HEK293 (cell line): ENCODE measurements around the gene HOTAIR.

Experiments
- CTCF ChIA-PET: fragments of 350-600 bp; formaldehyde crosslinking; extraction: SDS; loops from one replicate; lab custom pipeline; 2021; ENCODE audit warnings: antibody characterized with exemption; lab: Yijun Ruan, JAX
- POLR2A ChIA-PET: fragments of 300-600 bp; formaldehyde crosslinking; extraction: SDS; loops from one replicate; lab custom pipeline; 2020; ENCODE audit warnings: antibody characterized with exemption, inconsistent platforms; lab: Yijun Ruan, JAX
- H3K27ac ChIP-seq: fragments of 200-500 bp; sonication (Bioruptor generic); 2 replicates; pipeline ENCODE4 v1.5.1; 2014; ENCODE audit warnings: low read depth, low read length, control low read depth, inconsistent platforms; ENCODE audit errors: extremely low read depth
- H3K36me3 ChIP-seq, 2 experiments: fragments of 200-500 bp in 1 of 2; sonication (Bioruptor generic) in 1 of 2; 1 replicate in 1 of 2; 2 replicates in 1 of 2; pipeline ENCODE4 v1.5.1; 2014 to 2017; ENCODE audit warnings: inconsistent platforms in 2 of 2, low read length in 2 of 2; ENCODE audit not compliant: control insufficient read depth in 2 of 2, insufficient read depth in 1 of 2
- H3K4me1 ChIP-seq: fragments of 200-500 bp; sonication (Bioruptor generic); 2 replicates; pipeline ENCODE4 v1.5.1; 2014; ENCODE audit warnings: mild to moderate bottlenecking, low read length, inconsistent platforms; ENCODE audit not compliant: control insufficient read depth, insufficient read depth
- H3K4me3 ChIP-seq: 2 replicates; pipeline ENCODE4 v1.5.1; 2011; ENCODE audit warnings: low read depth, mild to moderate bottlenecking, control low read depth, low read length, moderate library complexity
- H3K9me3 ChIP-seq: fragments of 200-500 bp; sonication (Bioruptor generic); 2 replicates; pipeline ENCODE4 v1.5.1; 2014; ENCODE audit warnings: low read depth, low read length, inconsistent platforms; ENCODE audit not compliant: control insufficient read depth, insufficient read depth
- GLI4 ChIP-seq: fragments of 450-650 bp; formaldehyde crosslinking; IDR thresholded peaks from 2 replicates; pipeline ENCODE4 v1.5.1; 2016; ENCODE audit warnings: missing biosample characterization, missing genetic modification characterization
- PRDM1 ChIP-seq: fragments of 450-650 bp; formaldehyde crosslinking; IDR thresholded peaks from 2 replicates; pipeline ENCODE4; 2016; ENCODE audit warnings: missing biosample characterization, missing genetic modification characterization
- SP2 ChIP-seq: fragments of 450-650 bp; formaldehyde crosslinking; IDR thresholded peaks from 2 replicates; pipeline ENCODE4 v1.5.1; 2016; ENCODE audit warnings: missing biosample characterization, missing genetic modification characterization
- YY2 ChIP-seq: fragments of 450-650 bp; formaldehyde crosslinking; IDR thresholded peaks from 2 replicates; pipeline ENCODE4 v1.5.1; 2016; ENCODE audit warnings: missing biosample characterization, missing genetic modification characterization
- ZBTB26 ChIP-seq: fragments of 450-650 bp; formaldehyde crosslinking; optimal IDR thresholded peaks from 2 replicates; pipeline ENCODE3; 2016; ENCODE audit warnings: missing biosample characterization, mild to moderate bottlenecking, missing genetic modification characterization
- ZBTB48 ChIP-seq: fragments of 450-650 bp; formaldehyde crosslinking; IDR thresholded peaks from 2 replicates; pipeline ENCODE4 v1.5.1; 2016; ENCODE audit warnings: missing biosample characterization, missing genetic modification characterization
- ZBTB8A ChIP-seq: fragments of 450-650 bp; formaldehyde crosslinking; IDR thresholded peaks from 2 replicates; pipeline ENCODE4 v1.5.1; 2016; ENCODE audit warnings: missing biosample characterization, missing genetic modification characterization
- ZNF140 ChIP-seq: fragments of 450-650 bp; formaldehyde crosslinking; IDR thresholded peaks from 2 replicates; pipeline ENCODE4 v1.5.1; 2016; ENCODE audit warnings: missing biosample characterization, missing genetic modification characterization
- ZNF169 ChIP-seq: fragments of 450-650 bp; formaldehyde crosslinking; IDR thresholded peaks from 2 replicates; pipeline ENCODE4 v1.5.1; 2016; ENCODE audit warnings: missing biosample characterization, missing genetic modification characterization
- ZNF335 ChIP-seq: fragments of 450-650 bp; formaldehyde crosslinking; conservative IDR thresholded peaks from 2 replicates; pipeline ENCODE4 v1.5.1; 2016; ENCODE audit warnings: missing biosample characterization, missing genetic modification characterization
- ZNF341 ChIP-seq: fragments of 450-650 bp; formaldehyde crosslinking; IDR thresholded peaks from 2 replicates; pipeline ENCODE4; 2016; ENCODE audit warnings: low read depth, missing biosample characterization, missing genetic modification characterization
- ZNF398 ChIP-seq: fragments of 450-650 bp; formaldehyde crosslinking; IDR thresholded peaks from 2 replicates; pipeline ENCODE4 v1.5.1; 2017; ENCODE audit warnings: missing biosample characterization, missing genetic modification characterization
- ZNF423 ChIP-seq: fragments of 450-650 bp; formaldehyde crosslinking; IDR thresholded peaks from 2 replicates; pipeline ENCODE4 v1.5.1; 2016; ENCODE audit warnings: missing biosample characterization, missing genetic modification characterization
- ZNF488 ChIP-seq: fragments of 450-650 bp; formaldehyde crosslinking; IDR thresholded peaks from 2 replicates; pipeline ENCODE4 v1.5.1; 2016; ENCODE audit warnings: missing biosample characterization, missing genetic modification characterization
- ZNF585B ChIP-seq: fragments of 450-650 bp; formaldehyde crosslinking; IDR thresholded peaks from 2 replicates; pipeline ENCODE4 v1.5.1; 2016; ENCODE audit warnings: missing biosample characterization, missing genetic modification characterization
- ZNF600 ChIP-seq: fragments of 450-650 bp; formaldehyde crosslinking; IDR thresholded peaks from 2 replicates; pipeline ENCODE4 v1.5.1; 2016; ENCODE audit warnings: missing biosample characterization, missing genetic modification characterization
- ZNF645 ChIP-seq: fragments of 450-650 bp; formaldehyde crosslinking; IDR thresholded peaks from 2 replicates; pipeline ENCODE4; 2016; ENCODE audit warnings: missing biosample characterization, missing genetic modification characterization
- ZNF664 ChIP-seq: fragments of 450-650 bp; formaldehyde crosslinking; IDR thresholded peaks from 2 replicates; pipeline ENCODE4 v1.5.1; 2016; ENCODE audit warnings: missing biosample characterization, missing genetic modification characterization
- TF ChIP-seq, protein P1 (sequence below): fragments of 450-650 bp; formaldehyde crosslinking; IDR thresholded peaks from 2 replicates; pipeline ENCODE4 v1.5.1; 2016; ENCODE audit warnings: missing biosample characterization, missing genetic modification characterization
- TF ChIP-seq, protein P2 (sequence below): fragments of 450-650 bp; formaldehyde crosslinking; IDR thresholded peaks from 2 replicates; pipeline ENCODE4 v1.5.1; 2016; ENCODE audit warnings: missing biosample characterization, missing genetic modification characterization
- TF ChIP-seq, protein P3 (sequence below): fragments of 450-650 bp; formaldehyde crosslinking; IDR thresholded peaks from 2 replicates; pipeline ENCODE4 v1.5.1; 2017; ENCODE audit warnings: missing biosample characterization, missing genetic modification characterization

HOTAIR gene

GRCh38 chr12:53953831-53954693 is 20.7 kb downstream of the HOTAIR start:
- POLR2A ChIA-PET: interaction anchor here (1.2 kb wide), 1 partner anchor 14 kb away, joined by 4 read pairs; no protein-coding TSS in a partner anchor
- H3K36me3 ChIP-seq: no peaks in the 10 kb centered on the region
- TF ChIP-seq ZNF398 (tag by site-specific recombination) (0 out of 2 replicates have a peak, but pooled peaks have one; percentile 19), ZNF423 (tag by site-specific recombination) (no peak), ZNF140 (tag by site-specific recombination) (no peak), ZNF664 (peak; percentile 64; the same call in 1 of the 2 replicates), ZNF169 (no peak), ZNF645 (no peak), ZNF585B (no peak)
- TF ChIP-seq, protein P1, sequence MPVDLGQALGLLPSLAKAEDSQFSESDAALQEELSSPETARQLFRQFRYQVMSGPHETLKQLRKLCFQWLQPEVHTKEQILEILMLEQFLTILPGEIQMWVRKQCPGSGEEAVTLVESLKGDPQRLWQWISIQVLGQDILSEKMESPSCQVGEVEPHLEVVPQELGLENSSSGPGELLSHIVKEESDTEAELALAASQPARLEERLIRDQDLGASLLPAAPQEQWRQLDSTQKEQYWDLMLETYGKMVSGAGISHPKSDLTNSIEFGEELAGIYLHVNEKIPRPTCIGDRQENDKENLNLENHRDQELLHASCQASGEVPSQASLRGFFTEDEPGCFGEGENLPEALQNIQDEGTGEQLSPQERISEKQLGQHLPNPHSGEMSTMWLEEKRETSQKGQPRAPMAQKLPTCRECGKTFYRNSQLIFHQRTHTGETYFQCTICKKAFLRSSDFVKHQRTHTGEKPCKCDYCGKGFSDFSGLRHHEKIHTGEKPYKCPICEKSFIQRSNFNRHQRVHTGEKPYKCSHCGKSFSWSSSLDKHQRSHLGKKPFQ (tag by site-specific recombination): no peak
- TF ChIP-seq, all 188 proteins: peak for 2
- peaks cover 5% of the 10 kb centered on the region; the same call in 1 of the 2 replicates for H3K4me1 ChIP-seq
- no peak overlapping the region for H3K4me3 ChIP-seq
- no peaks in the 10 kb centered on the region for H3K9me3 ChIP-seq
- CTCF ChIA-PET: interaction anchor here (0.6 to 1.7 kb wide), 8 partner anchors 12 to 1738 kb away, joined by 3 to 4 read pairs (median 3); partner anchors contain the start of gene HOXC10
- H3K27ac ChIP-seq: no peak overlapping the region

GRCh38 chr12:53952871-53953734 is 21.7 kb downstream of the HOTAIR start:
- ChIA-PET POLR2A (interaction anchor here (1.2 kb wide), 2 partner anchors 13 to 15 kb away, joined by 4 to 9 read pairs; partner anchors contain the start of gene HOXC13), CTCF (interaction anchor here (0.5 to 1.7 kb wide), 11 partner anchors 12 to 1737 kb away, joined by 3 to 5 read pairs (median 3); partner anchors contain the start of gene HOXC6)
- no peak overlapping the region for H3K4me3 ChIP-seq
- peaks cover 5% of the 10 kb centered on the region; the same call in 1 of the 2 replicates for H3K4me1 ChIP-seq
- no peak overlapping the region for H3K27ac ChIP-seq
- H3K9me3 ChIP-seq: no peaks in the 10 kb centered on the region
- H3K36me3 ChIP-seq: no peaks in the 10 kb centered on the region
- TF ChIP-seq ZNF488 (tag by site-specific recombination): no peak
- peak; percentile 40 for TF ChIP-seq ZNF335 (tag by site-specific recombination)
- TF ChIP-seq, protein P2, sequence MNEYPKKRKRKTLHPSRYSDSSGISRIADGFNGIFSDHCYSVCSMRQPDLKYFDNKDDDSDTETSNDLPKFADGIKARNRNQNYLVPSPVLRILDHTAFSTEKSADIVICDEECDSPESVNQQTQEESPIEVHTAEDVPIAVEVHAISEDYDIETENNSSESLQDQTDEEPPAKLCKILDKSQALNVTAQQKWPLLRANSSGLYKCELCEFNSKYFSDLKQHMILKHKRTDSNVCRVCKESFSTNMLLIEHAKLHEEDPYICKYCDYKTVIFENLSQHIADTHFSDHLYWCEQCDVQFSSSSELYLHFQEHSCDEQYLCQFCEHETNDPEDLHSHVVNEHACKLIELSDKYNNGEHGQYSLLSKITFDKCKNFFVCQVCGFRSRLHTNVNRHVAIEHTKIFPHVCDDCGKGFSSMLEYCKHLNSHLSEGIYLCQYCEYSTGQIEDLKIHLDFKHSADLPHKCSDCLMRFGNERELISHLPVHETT (tag by site-specific recombination): no peak
- peak; percentile 93 for TF ChIP-seq PRDM1
- peak; percentile 71 for TF ChIP-seq ZBTB48 (tag by site-specific recombination)
- TF ChIP-seq YY2: no peak
- peak; percentile 62 for TF ChIP-seq ZNF600
- TF ChIP-seq, protein P3, sequence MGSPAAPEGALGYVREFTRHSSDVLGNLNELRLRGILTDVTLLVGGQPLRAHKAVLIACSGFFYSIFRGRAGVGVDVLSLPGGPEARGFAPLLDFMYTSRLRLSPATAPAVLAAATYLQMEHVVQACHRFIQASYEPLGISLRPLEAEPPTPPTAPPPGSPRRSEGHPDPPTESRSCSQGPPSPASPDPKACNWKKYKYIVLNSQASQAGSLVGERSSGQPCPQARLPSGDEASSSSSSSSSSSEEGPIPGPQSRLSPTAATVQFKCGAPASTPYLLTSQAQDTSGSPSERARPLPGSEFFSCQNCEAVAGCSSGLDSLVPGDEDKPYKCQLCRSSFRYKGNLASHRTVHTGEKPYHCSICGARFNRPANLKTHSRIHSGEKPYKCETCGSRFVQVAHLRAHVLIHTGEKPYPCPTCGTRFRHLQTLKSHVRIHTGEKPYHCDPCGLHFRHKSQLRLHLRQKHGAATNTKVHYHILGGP: no peak
- TF ChIP-seq GLI4 (tag by site-specific recombination): no peak
- no peak for TF ChIP-seq ZNF341 (tag by site-specific recombination)
- TF ChIP-seq ZBTB8A (tag by site-specific recombination): peak; percentile 37; the same call in 1 of the 2 replicates
- TF ChIP-seq ZBTB26: peak; percentile 17
- TF ChIP-seq SP2 (tag by site-specific recombination): peak; percentile 54; the same call in 1 of the 2 replicates
